GM21825 (cell line): ENCODE results near the gene SRGAP2C.
"Not testable (repeated sequence)": the region's sequence is repeated elsewhere in the genome, so short reads cannot be mapped to it uniquely, and the experiment has no call there.

Experiments
- ATAC-seq: cut with Tn5 transposase; IDR thresholded peaks from one replicate; pipeline ENCODE4 v1.9.1; 2021; ENCODE audit warnings: mild to moderate bottlenecking, moderate library complexity; ENCODE audit not compliant: unreplicated experiment

SRGAP2C gene

DNA sequence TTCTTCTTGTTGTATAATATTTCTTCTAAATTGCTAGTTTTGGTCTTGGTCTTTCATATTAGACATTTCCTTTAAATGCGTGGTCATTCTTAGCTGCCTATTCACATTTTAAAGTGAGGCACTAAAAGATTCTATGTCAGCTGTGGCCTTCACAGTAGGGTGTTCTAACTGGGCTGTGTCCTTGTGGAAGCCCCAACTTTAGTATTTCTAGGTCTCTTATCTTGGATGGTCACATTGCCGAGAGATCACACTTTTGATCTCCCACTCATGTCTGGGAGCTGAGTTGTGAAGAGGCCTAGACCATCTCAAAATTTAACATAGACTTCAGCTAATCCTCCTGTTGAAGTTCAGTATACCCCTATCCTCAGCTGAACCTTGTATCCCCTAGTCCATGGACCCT is 185.2 kb downstream of the SRGAP2C start:
- not testable (repeated sequence) for ATAC-seq

GRCh38 chr1:121374851-121375367 is 190.1 kb downstream of the SRGAP2C start:
- ATAC-seq, result not testable (repeated sequence)

DNA sequence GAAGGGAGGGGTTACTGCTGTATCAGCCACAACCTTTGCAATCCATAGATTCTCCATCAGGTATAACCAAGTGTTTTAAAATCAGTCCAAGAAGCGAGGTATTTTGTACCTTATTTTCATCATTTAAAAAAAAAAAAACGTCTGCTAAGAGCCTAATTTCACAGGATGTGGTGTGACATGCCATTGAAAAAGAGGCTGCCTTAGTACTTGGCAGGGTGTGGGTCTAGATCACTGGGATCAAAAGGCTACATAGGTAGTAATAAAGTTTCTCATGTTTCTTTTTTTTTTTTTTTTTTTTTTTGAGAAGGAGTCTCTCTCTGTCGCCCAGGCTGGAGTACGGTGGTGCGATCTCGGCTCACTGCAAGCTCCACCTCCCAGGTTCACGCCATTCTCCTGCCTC is 192.2 kb downstream of the SRGAP2C start:
- not testable (repeated sequence) for ATAC-seq

GRCh38 chr1:121378757-121379156 is 194.0 kb downstream of the SRGAP2C start:
- not testable (repeated sequence) for ATAC-seq

- not testable (repeated sequence) for ATAC-seq
These were observed 200.0 kb downstream of the SRGAP2C start for GRCh38 chr1:121384754-121385153.

DNA sequence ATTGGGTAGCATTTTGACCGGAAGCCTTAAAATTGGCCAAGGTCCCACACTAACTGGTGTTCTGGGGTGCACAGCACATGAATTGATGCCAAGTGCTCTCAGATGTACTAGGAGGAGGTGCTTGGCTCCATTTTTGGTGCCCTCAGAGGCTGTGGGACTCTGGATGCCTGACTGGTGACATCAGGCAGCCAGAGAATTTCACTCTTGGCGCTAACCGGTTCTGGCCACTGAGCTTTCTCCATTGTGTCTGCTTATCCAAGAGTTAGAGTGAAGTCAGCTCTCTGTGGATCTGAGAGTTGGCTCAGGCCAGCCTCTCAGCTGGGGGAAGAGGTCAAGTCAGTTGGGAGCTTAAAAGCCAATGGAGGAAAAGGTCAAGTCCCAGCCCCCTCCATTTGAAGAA is 200.4 kb downstream of the SRGAP2C start:
- not testable (repeated sequence) for ATAC-seq

DNA sequence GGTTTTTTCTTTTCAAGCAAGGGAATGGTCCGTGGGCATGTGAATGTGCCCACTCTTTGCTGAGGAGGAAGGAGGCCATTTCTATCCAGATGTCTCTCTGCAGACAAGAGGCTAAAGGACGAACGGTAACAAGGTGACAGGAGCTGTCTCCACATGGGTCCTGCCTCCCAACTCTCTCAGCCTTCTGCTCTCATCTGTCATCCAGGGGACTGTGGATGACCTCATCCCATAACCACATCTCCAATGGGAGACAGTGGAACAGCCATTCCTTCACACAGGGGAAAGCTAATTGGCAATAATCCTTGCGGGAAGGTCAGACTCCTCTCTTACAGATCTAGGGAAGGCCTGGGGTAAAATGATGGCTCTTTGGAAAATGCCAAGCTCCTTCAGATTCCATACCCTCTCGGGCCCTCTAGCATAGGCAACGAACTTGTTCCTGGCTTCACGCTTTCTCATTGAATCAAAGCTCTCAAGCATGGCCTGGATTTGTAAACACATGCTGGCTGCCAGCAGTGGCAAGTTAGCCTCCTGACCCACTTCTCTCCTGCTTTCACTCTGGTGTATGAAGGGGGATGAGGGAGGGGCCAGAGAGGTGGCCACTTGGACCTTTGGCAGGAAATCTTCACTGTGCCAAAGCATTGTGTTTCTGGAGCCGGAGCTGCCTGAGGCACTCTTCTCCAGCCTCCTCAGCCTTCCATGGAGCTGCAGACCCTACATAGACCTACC is 201.0 kb downstream of the SRGAP2C start:
- ATAC-seq, result not testable (repeated sequence)

DNA sequence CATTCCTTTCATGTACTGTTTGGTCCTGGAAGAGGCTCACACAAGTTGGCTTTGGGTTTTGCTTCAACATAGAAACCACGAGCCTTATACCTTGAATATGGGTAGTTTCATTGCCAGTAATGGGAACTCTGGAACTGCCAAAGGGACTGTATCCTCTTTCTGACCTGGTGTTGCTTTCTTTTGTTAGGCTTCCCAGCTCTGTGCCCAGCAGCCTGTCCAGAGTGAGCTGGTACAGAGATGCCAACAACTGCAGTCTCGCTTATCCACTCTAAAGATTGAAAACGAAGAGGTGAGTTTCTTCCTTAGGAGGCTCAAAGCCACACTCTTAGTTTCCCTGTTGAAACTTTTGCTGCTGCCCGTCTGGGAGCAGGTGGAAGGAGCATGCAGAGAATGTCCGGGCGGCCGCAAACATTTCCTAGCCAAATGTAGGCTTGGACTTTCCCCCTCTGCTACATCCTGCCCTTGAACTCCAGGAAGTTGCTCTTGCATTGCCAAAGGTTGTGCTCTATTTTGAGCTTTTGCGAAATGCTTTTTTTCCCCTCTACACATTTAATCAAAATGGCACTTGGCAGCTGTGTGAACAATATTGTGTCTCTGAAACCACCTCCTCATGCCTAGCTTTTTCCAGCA is 201.7 kb downstream of the SRGAP2C start:
- not testable (repeated sequence) for ATAC-seq

DNA sequence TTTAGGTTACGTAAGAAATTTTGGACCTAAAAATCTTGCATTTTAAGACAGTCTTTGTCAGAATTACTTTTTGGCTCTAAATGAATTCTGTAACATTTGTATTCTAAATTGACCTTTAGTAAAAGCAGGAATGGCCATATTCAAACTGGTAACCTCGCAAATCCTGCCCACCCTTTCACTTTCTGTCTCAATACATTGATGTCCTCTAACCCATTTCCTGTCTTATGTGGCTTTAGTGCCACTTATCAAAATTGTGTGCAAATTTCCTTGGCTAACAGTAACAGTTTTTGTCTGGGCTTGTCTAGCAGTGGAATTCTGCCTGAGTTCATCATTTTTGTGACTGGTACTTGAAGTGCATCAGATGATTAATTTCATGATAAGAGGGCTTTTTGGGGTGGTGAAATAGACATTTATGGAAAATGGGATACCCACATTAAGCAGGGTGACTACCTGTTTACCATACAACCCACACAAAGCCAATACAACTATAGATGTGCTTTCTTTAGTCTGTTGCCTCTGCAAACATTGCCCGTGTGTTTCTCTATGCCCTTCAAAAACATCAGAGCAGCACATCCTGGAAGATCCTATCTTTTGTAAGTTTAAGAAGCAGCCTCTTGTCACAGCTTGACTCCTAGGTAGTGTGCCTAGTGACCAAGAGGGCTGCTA is 205.3 kb downstream of the SRGAP2C start:
- ATAC-seq, result not testable (repeated sequence)

GRCh38 chr1:121392130-121392529 is 207.4 kb downstream of the SRGAP2C start:
- not testable (repeated sequence) for ATAC-seq

- ATAC-seq, result not testable (repeated sequence)
These were observed 211.0 kb downstream of the SRGAP2C start for GRCh38 chr1:121395718-121396201.

- ATAC-seq, result not testable (repeated sequence)
These were observed 211.7 kb downstream of the SRGAP2C start for GRCh38 chr1:121396335-121397081.

DNA sequence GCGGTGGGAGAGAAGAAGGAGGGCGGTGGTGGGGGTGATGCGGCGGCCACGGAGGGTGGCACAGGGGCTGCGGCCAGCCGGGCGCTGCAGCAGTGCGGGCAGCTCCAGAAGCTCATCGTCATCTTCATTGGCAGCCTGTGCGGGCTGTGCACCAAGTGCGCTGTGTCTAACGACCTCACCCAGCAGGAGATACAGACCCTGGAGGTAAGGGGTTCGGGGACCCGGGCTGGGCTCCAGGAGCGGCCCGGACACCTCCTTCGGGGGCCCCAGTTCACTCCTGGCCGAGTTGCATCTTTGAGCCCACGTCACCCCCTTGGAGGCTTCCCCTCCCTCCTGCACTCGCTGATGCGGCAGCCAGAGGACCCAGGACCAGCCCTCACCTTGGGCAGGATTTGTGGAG is 212.3 kb downstream of the SRGAP2C start:
- ATAC-seq, result not testable (repeated sequence)

DNA sequence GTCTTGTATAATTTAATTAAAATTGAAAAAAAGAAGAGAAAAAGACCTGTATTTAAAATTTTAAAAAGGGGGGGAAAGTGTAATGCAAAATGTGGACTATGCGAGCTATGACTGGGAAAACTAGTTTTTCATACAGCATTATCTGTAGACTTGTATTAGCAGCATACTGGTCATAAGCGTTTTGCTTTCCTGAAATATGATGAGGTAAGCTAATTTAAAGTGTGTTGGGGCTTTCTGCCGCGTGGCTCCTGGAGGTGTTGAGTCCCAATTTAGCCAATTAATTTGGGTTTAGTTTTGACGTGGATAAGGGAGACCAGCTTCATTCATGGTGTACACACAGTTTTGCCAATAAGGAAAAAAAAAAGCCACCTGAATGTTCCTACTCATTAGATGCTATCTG is 214.4 kb downstream of the SRGAP2C start:
- not testable (repeated sequence) for ATAC-seq

GRCh38 chr1:121400108-121400507 is 215.3 kb downstream of the SRGAP2C start:
- not testable (repeated sequence) for ATAC-seq

GRCh38 chr1:121400541-121401310 is 216.0 kb downstream of the SRGAP2C start:
- not testable (repeated sequence) for ATAC-seq

DNA sequence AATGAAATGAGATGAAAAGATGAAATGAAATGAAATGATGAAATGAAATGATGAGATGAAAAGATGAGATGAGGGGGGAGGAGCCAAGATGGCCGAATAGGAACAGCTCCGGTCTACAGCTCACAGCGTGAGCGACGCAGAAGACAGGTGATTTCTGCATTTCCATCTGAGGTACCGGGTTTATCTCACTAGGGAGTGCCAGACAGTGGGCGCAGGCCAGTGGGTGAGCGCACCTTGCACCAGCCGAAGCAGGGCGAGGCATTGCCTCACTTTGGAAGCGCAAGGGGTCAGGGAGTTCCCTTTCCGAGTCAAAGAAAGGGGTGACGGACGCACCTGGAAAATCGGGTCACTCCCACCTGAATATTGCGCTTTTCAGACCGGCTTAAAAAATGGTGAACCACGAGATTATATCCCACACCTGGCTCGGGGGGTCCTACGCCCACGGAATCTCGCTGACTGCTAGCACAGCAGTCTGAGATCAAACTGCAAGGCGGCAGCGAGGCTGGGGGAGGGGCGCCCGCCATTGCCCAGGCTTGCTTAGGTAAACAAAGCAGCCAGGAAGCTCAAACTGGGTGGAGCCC is 216.7 kb downstream of the SRGAP2C start:
- not testable (repeated sequence) for ATAC-seq

GRCh38 chr1:121403254-121403653 is 218.5 kb downstream of the SRGAP2C start:
- ATAC-seq, result not testable (repeated sequence)

DNA sequence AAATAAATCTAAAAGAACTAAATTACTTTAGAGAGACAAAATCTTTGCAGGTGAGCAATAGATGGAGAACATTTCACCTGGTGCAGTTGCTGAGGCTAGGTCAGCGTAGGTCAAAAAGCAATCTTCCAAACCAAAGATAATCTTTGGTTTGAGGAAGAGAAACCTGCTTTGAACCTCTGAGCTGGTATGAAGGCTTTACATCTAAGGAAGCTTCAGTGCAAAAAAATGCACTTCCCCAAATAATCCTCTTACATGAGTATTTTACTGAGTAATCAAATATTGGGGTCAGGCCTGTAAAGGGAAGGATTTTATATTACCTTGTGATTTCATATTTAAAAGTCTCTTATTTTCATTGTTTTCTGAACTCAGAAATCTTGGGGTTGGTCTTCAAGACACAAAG is 223.6 kb downstream of the SRGAP2C start:
- ATAC-seq, result no peak
